Osteocyte (in vitro differentiated cells): ENCODE results near the gene DNM3. TPM values are rescaled to one million over a fixed set of nuclear protein-coding genes. Genes with fewer than 3 reads are reported as not detected.

Experiments
- DNase-seq: peaks from one replicate; pipeline ENCODE4 v3.0.0; 2021; ENCODE audit warnings: mixed read lengths; ENCODE audit not compliant: unreplicated experiment; ENCODE audit errors: extremely low spot score
- H3K27ac Mint-ChIP-seq: one replicate; pipeline ENCODE4 v1.8.0; 2021; ENCODE audit warnings: mild to moderate bottlenecking, mixed read lengths; ENCODE audit not compliant: unreplicated experiment
- H3K27me3 Mint-ChIP-seq: one replicate; pipeline ENCODE4 v1.8.0; 2021; ENCODE audit warnings: mixed read lengths; ENCODE audit not compliant: unreplicated experiment
- H3K36me3 Mint-ChIP-seq: one replicate; pipeline ENCODE4 v1.8.0; 2021; ENCODE audit warnings: mixed read lengths; ENCODE audit not compliant: unreplicated experiment
- H3K4me1 Mint-ChIP-seq: one replicate; pipeline ENCODE4 v1.8.0; 2021; ENCODE audit warnings: mixed read lengths; ENCODE audit not compliant: unreplicated experiment
- H3K4me3 Mint-ChIP-seq: one replicate; pipeline ENCODE4 v1.8.0; 2021; ENCODE audit warnings: mild to moderate bottlenecking, moderate library complexity, mixed read lengths; ENCODE audit not compliant: unreplicated experiment
- H3K9me3 Mint-ChIP-seq: one replicate; pipeline ENCODE4 v1.8.0; 2021; ENCODE audit warnings: mixed read lengths; ENCODE audit not compliant: unreplicated experiment
- CTCF ChIP-seq: fragments of 200-600 bp; sonication (generic); IDR thresholded peaks from 2 replicates; pipeline ENCODE4 v1.5.0; 2021; ENCODE audit warnings: antibody characterized with exemption, mild to moderate bottlenecking, moderate library complexity
- total RNA-seq: library from RNA; stranded (reverse); gene quantifications from 2 replicates; pipeline ENCODE4 v1.2.1, GENCODE V29; 2021

DNM3 gene
- total RNA-seq, 1 donor from 2014 or later, result 3.7 TPM

DNA sequence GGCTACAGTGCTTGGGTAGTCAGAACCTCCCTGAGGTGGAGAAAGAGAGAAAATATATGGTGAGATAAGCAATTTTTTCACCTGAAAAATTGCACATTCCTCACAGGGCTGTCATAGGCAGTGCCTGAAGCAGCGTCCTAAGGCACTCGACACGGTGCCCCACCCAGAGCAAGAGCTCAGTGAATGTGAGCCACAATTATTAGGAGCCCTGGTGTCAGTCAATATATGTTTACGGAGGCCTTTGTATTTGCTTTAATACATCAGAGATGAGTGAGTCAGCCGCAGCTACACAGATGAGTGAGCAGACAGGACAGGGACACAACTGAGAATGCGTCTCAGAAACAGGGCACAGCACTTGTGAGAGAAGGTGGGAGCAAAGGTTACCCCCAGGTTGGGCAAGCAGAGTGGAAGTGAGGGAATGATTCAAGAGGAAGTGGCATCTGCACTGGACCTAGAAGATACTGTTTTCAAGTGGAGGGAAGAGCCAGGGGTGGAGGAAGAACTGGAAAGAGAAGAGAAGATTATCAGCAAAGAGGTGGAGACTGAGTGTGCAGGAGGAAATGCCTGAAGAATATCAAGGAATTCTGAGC lies 607.8 kb downstream of the DNM3 start:
- Mint-ChIP-seq H3K27me3 (no peaks in the 10 kb centered on the region), H3K27ac (no peak overlapping the region), H3K4me3 (no peak overlapping the region), H3K4me1 (peaks cover 3% of the 10 kb centered on the region), H3K36me3 (no peaks in the 10 kb centered on the region), H3K9me3 (no peaks in the 10 kb centered on the region)
- no peak for TF ChIP-seq CTCF
- DNase-seq, result no peak

DNA sequence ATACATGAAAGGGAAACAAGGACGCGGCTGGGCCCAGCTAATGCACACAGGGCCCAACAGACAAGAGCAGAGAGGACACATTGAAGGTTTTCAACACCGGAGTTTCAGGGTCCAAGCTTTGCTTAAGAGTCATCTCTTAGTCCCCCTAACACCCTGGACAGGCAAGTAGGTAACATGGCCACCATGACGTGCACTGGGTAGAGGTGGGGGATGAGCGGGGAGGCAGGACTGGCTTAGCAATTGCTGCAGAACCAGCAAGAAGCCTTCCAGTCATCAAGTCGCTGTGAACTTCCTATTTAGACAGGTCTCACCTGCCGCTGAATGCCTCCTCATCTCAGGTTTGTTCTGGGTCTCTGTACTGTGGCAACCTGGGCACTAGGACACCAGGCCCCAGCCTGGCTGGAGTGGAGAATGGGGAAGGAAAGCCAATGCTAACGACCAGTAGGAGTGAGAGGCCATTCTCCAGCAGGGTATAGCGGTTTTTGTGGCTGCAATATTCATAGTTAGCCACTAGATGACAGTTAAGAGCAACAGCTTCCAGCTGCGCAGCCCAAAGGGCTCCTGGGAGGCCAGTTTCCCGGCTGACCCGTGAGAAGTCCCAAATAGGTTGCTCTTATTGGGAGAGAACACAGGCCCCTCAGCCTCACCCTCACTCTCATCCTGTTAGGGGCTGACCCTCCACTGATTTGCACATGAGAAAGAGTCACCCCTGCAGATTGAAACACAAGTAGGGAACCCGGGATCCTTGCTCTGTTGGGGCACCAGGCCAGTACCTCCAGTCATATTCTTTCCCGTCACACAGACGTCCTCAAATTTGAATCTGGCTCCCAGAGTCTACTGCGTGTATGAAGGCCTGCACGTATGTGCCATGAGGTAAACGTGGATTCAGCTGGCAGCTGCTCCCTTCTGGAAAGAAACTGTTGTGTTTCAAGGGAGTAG lies 608.6 kb downstream of the DNM3 start:
- no peaks in the 10 kb centered on the region for H3K36me3 Mint-ChIP-seq
- no peak overlapping the region for H3K27ac Mint-ChIP-seq
- peak; percentile 77 for TF ChIP-seq CTCF
- no peak overlapping the region for H3K4me3 Mint-ChIP-seq
- no peaks in the 10 kb centered on the region for H3K9me3 Mint-ChIP-seq
- DNase-seq, result no peak
- peaks cover 2% of the 10 kb centered on the region for H3K4me1 Mint-ChIP-seq
- H3K27me3 Mint-ChIP-seq, result no peaks in the 10 kb centered on the region

- H3K27me3 Mint-ChIP-seq, result no peaks in the 10 kb centered on the region
- H3K4me1 Mint-ChIP-seq, result peaks cover 2% of the 10 kb centered on the region
- no peaks in the 10 kb centered on the region for H3K9me3 Mint-ChIP-seq
- TF ChIP-seq CTCF, result no peak
- H3K27ac Mint-ChIP-seq, result no peak overlapping the region
- no peak overlapping the region for H3K4me3 Mint-ChIP-seq
- no peaks in the 10 kb centered on the region for H3K36me3 Mint-ChIP-seq
- DNase-seq, result no peak
Measured at GRCh38 chr1:172450524-172450885, 609.2 kb downstream of the DNM3 start.

GRCh38 chr1:172451002-172451443 lies 609.7 kb downstream of the DNM3 start:
- no peaks in the 10 kb centered on the region for H3K36me3 Mint-ChIP-seq
- H3K9me3 Mint-ChIP-seq, result no peaks in the 10 kb centered on the region
- TF ChIP-seq CTCF, result no peak
- DNase-seq, result no peak
- no peak overlapping the region for H3K4me3 Mint-ChIP-seq
- peaks cover 2% of the 10 kb centered on the region for H3K4me1 Mint-ChIP-seq
- no peak overlapping the region for H3K27ac Mint-ChIP-seq
- H3K27me3 Mint-ChIP-seq, result no peaks in the 10 kb centered on the region

GRCh38 chr1:172452536-172453152 lies 611.3 kb downstream of the DNM3 start:
- Mint-ChIP-seq H3K27me3 (peaks cover under 1% of the 10 kb centered on the region), H3K4me3 (no peak overlapping the region), H3K9me3 (no peaks in the 10 kb centered on the region), H3K36me3 (no peaks in the 10 kb centered on the region), H3K27ac (no peak overlapping the region), H3K4me1 (peaks cover 2% of the 10 kb centered on the region)
- no peak for DNase-seq
- no peak for TF ChIP-seq CTCF
